Hepatocyte (in vitro differentiated cells): Measurements from ENCODE around the gene PDGFD. TPM values are rescaled to one million over a fixed set of nuclear protein-coding genes. Genes with fewer than 3 reads are reported as not detected.

ENCODE experiments used
- DNase-seq: peaks from one replicate; pipeline ENCODE4 v3.0.0-alpha.2; 2016; ENCODE audit warnings: low spot score
- H2AFZ ChIP-seq: fragments of 200-600 bp; sonication (generic); 2 replicates; pipeline ENCODE4 v1.6.0; 2016; ENCODE audit warnings: antibody characterized with exemption, mild to moderate bottlenecking
- H3K27ac ChIP-seq: fragments of 200-600 bp; sonication (generic); 2 replicates; pipeline ENCODE4 v1.5.1; 2016; ENCODE audit warnings: mild to moderate bottlenecking
- H3K27me3 ChIP-seq: fragments of 200-600 bp; sonication (generic); 2 replicates; pipeline ENCODE4 v1.6.1; 2016
- H3K36me3 ChIP-seq: fragments of 200-600 bp; sonication (generic); replicated peaks from 2 replicates; pipeline ENCODE4 v1.5.1; 2016; ENCODE audit warnings: low read depth; ENCODE audit not compliant: insufficient read depth
- H3K4me1 ChIP-seq: fragments of 200-600 bp; sonication (generic); 2 replicates; pipeline ENCODE4 v1.5.1; 2016; ENCODE audit warnings: mild to moderate bottlenecking, moderate library complexity; ENCODE audit not compliant: insufficient read depth
- H3K4me2 ChIP-seq: fragments of 200-600 bp; sonication (generic); 2 replicates; pipeline ENCODE4 v1.6.0; 2016
- H3K4me3 ChIP-seq: fragments of 200-600 bp; sonication (generic); 2 replicates; pipeline ENCODE4 v1.5.1; 2016; ENCODE audit warnings: mild to moderate bottlenecking
- H3K79me2 ChIP-seq: fragments of 200-600 bp; sonication (generic); 2 replicates; pipeline ENCODE4 v1.6.0; 2017; ENCODE audit warnings: mild to moderate bottlenecking
- H3K9me2 ChIP-seq: fragments of 200-600 bp; sonication (generic); replicated peaks from 2 replicates; pipeline ENCODE4 v1.6.0; 2017; ENCODE audit warnings: mild to moderate bottlenecking; ENCODE audit not compliant: insufficient read depth
- H3K9me3 ChIP-seq: fragments of 200-600 bp; sonication (generic); 2 replicates; pipeline ENCODE4 v1.5.1; 2016; ENCODE audit warnings: low read depth, mild to moderate bottlenecking
- H4K20me1 ChIP-seq: fragments of 200-600 bp; sonication (generic); 2 replicates; pipeline ENCODE4 v1.6.0; 2016; ENCODE audit warnings: mild to moderate bottlenecking; ENCODE audit not compliant: insufficient read depth, poor library complexity, severe bottlenecking
- CTCF ChIP-seq: fragments of 200-600 bp; sonication (generic); IDR thresholded peaks from 2 replicates; pipeline ENCODE4 v1.5.1; 2016; ENCODE audit warnings: antibody characterized with exemption, mild to moderate bottlenecking; ENCODE audit not compliant: poor library complexity
- EZH2 ChIP-seq: fragments of 200-600 bp; sonication (generic); IDR thresholded peaks from 2 replicates; pipeline ENCODE4 v1.6.1; 2016; ENCODE audit warnings: antibody characterized with exemption, mild to moderate bottlenecking, borderline replicate concordance
- EZH2phosphoT487 ChIP-seq: fragments of 200-600 bp; sonication (generic); IDR thresholded peaks from one replicate; pipeline ENCODE4 v1.6.1; 2018; ENCODE audit warnings: antibody characterized with exemption, mild to moderate bottlenecking, low read depth, moderate library complexity; ENCODE audit not compliant: unreplicated experiment, severe bottlenecking
- WGBS: methylation state at CpG from one replicate; pipeline ENCODE4 v1.1.6; 2016; ENCODE audit warnings: low lambda C conversion rate; ENCODE audit errors: missing lambda C conversion rate; 5-methylcytosine and 5-hydroxymethylcytosine counted together
- polyA plus RNA-seq: library from polyadenylated mRNA; unstranded; fragments of >200 nt; fragmentation: Nextera tagmentation; extraction: Ambion mirVana; gene quantifications from 2 replicates; pipeline ENCODE4 v1.2.1, GENCODE V29; 2016
- total RNA-seq: library from RNA; depleted of rRNA; stranded (reverse); fragments of >200 nt; gene quantifications from 2 replicates; pipeline ENCODE4 v1.2.3, GENCODE V29; 2014

The PDGFD gene
- total and polyA plus RNA-seq, 2 experiments from 2014 or later, result 17.3 to 29.6 TPM

- Histone ChIP-seq H4K20me1 (no peaks in the 10 kb centered on the region), H3K36me3 (no peaks in the 10 kb centered on the region), H3K9me3 (no peaks in the 10 kb centered on the region), H3K4me2 (no peak overlapping the region), H3K4me3 (no peak overlapping the region), H3K27ac (no peak overlapping the region), H3K27me3 (no peaks in the 10 kb centered on the region), H3K79me2 (no peaks in the 10 kb centered on the region), H2AFZ (no peak overlapping the region), H3K4me1 (no peaks in the 10 kb centered on the region), H3K9me2 (no peaks in the 10 kb centered on the region)
- no peak for TF ChIP-seq EZH2phosphoT487
- TF ChIP-seq CTCF, result no peak
- TF ChIP-seq EZH2, result no peak
- DNase-seq, result no peak
- WGBS, result 42% methylated on average over 2 of the region's 2 CpGs
These were observed 223.4 kb downstream of the PDGFD start for GRCh38 chr11:103940551-103940950.

DNA sequence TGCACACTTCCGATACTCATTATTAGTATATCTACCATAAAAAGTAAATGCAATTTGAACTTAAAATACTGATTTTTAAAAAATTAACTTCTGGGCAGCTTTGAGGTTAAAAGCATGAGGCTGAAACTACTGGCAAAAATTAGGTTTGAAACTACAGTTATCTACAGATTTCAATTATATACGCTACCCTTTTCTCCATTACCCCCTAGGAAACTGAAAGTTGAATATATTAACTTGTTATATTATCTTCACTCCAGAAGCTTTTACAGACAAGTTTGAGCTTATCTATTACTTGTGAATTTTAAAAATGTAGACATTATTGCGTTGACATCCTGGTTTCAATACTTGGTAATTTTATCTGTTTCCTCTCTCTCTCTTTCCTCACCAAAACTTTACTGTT is 224.3 kb downstream of the PDGFD start:
- no peaks in the 10 kb centered on the region for H3K9me2 ChIP-seq
- no peak overlapping the region for H3K4me3 ChIP-seq
- no peaks in the 10 kb centered on the region for H3K79me2 ChIP-seq
- no peaks in the 10 kb centered on the region for H3K9me3 ChIP-seq
- H3K27me3 ChIP-seq, result no peaks in the 10 kb centered on the region
- no peak for DNase-seq
- no peak for TF ChIP-seq CTCF
- TF ChIP-seq EZH2phosphoT487, result no peak
- no peak for TF ChIP-seq EZH2
- WGBS, result 91% methylated on average over 3 of the region's 3 CpGs
- no peak overlapping the region for H3K27ac ChIP-seq
- no peaks in the 10 kb centered on the region for H3K36me3 ChIP-seq
- no peaks in the 10 kb centered on the region for H4K20me1 ChIP-seq
- H3K4me1 ChIP-seq, result no peaks in the 10 kb centered on the region
- no peak overlapping the region for H2AFZ ChIP-seq
- H3K4me2 ChIP-seq, result no peak overlapping the region

DNA sequence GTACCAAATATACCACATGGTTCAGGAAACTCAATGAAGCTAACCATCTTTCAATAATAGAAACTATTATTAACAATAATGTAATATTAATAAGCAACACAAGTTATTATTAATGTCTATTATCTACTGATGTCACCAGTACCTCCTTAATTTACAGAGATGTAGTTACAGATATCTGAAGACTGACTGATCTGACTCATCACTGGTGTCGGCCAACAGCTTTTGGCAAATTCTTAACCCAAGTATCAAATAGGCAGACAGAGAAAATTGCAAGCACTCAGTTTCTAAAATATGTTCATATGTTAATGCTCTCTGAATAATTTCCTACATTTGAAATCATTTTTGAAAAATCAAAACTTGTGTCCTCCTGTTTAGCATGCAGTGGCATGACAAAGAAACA is 227.9 kb downstream of the PDGFD start:
- Histone ChIP-seq H3K9me3 (no peaks in the 10 kb centered on the region), H3K4me1 (no peaks in the 10 kb centered on the region), H4K20me1 (no peaks in the 10 kb centered on the region), H3K79me2 (no peaks in the 10 kb centered on the region), H3K36me3 (no peaks in the 10 kb centered on the region), H3K4me2 (no peak overlapping the region), H3K27ac (no peak overlapping the region), H3K4me3 (no peak overlapping the region), H3K9me2 (no peaks in the 10 kb centered on the region), H3K27me3 (no peaks in the 10 kb centered on the region), H2AFZ (no peak overlapping the region)
- DNase-seq, result no peak
- WGBS, result 90% methylated on average over 1 of the region's 1 CpG
- TF ChIP-seq EZH2phosphoT487 (no peak), CTCF (no peak), EZH2 (no peak)

GRCh38 chr11:103935219-103935618 is 228.7 kb downstream of the PDGFD start:
- 95% methylated on average over 2 of the region's 2 CpGs for whole genome bisulfite sequencing
- Histone ChIP-seq H4K20me1 (no peaks in the 10 kb centered on the region), H3K9me2 (no peaks in the 10 kb centered on the region), H3K4me2 (no peak overlapping the region), H3K36me3 (no peaks in the 10 kb centered on the region), H3K27me3 (no peaks in the 10 kb centered on the region), H3K4me1 (no peaks in the 10 kb centered on the region), H3K9me3 (no peaks in the 10 kb centered on the region), H3K4me3 (no peak overlapping the region), H2AFZ (no peak overlapping the region), H3K27ac (no peak overlapping the region), H3K79me2 (no peaks in the 10 kb centered on the region)
- no peak for TF ChIP-seq EZH2phosphoT487
- no peak for TF ChIP-seq EZH2
- TF ChIP-seq CTCF, result no peak
- no peak for DNase-seq
